IPS-NIHi7 (cell line): Measurements from ENCODE around the gene PIP.
"Not testable (repeated sequence)": the region's sequence is repeated elsewhere in the genome, so short reads cannot be mapped to it uniquely, and the experiment has no call there.

Source experiments
- DNase-seq: peaks from one replicate; pipeline ENCODE4 v3.0.0; 2012; ENCODE audit warnings: mixed read lengths; ENCODE audit errors: extremely low spot score

The PIP gene

GRCh38 chr7:143131781-143132180 lies at the start of gene PIP:
Gene PIP, plus strand, starts transcription at chr7:143132077. Its CDS starts 40 bp downstream, at chr7:143132117.
- no peak for DNase-seq

GRCh38 chr7:143085109-143085508 lies 46.8 kb upstream of the PIP start:
- no peak for DNase-seq

GRCh38 chr7:143085610-143086009 lies 46.3 kb upstream of the PIP start:
- not testable (repeated sequence) for DNase-seq

GRCh38 chr7:143088549-143089231 lies 43.2 kb upstream of the PIP start:
- DNase-seq: not testable (repeated sequence)

GRCh38 chr7:143096146-143096545 lies 35.7 kb upstream of the PIP start:
- DNase-seq: no peak

- not testable (repeated sequence) for DNase-seq
Observed at GRCh38 chr7:143099579-143099978, 32.3 kb upstream of the PIP start.

GRCh38 chr7:143104759-143105158 lies 27.1 kb upstream of the PIP start:
- DNase-seq: no peak

- not testable (repeated sequence) for DNase-seq
Observed at GRCh38 chr7:143108019-143108418, 23.9 kb upstream of the PIP start.

- no peak for DNase-seq
Observed at GRCh38 chr7:143117395-143117794, 14.5 kb upstream of the PIP start.

GRCh38 chr7:143120691-143121405 lies 11.0 kb upstream of the PIP start:
- DNase-seq: no peak

- DNase-seq: not testable (repeated sequence)
Observed at GRCh38 chr7:143123326-143123725, 8.6 kb upstream of the PIP start.

GRCh38 chr7:143126146-143126545 lies 5.7 kb upstream of the PIP start:
- no peak for DNase-seq

GRCh38 chr7:143129051-143129450 lies 2.8 kb upstream of the PIP start:
- no peak for DNase-seq

- no peak for DNase-seq
Observed at GRCh38 chr7:143129477-143129876, 2.4 kb upstream of the PIP start.

GRCh38 chr7:143130541-143130940 lies 1.3 kb upstream of the PIP start:
- DNase-seq: no peak

- no peak for DNase-seq
Observed at GRCh38 chr7:143147070-143147469, 15.2 kb downstream of the PIP start.

GRCh38 chr7:143148050-143148449 lies 16.2 kb downstream of the PIP start:
- DNase-seq: no peak

- no peak for DNase-seq
Observed at GRCh38 chr7:143148651-143149050, 16.8 kb downstream of the PIP start.

GRCh38 chr7:143150696-143151095 lies 18.8 kb downstream of the PIP start:
- not testable (repeated sequence) for DNase-seq

- DNase-seq: not testable (repeated sequence)
Observed at GRCh38 chr7:143158617-143159016, 26.7 kb downstream of the PIP start.

- no peak for DNase-seq
Observed at GRCh38 chr7:143171697-143172096, 39.8 kb downstream of the PIP start.

- no peak for DNase-seq
Observed at GRCh38 chr7:143172354-143172753, 40.5 kb downstream of the PIP start.

GRCh38 chr7:143176128-143176527 lies 44.3 kb downstream of the PIP start:
- no peak for DNase-seq
